ENCODE results near the gene TNS2. TPM values are rescaled to one million over a fixed set of nuclear protein-coding genes. Genes with fewer than 3 reads are reported as not detected.

TNS2 gene
- total RNA-seq, 1 experiment from 2014 or later: 13.1 TPM

- Histone ChIP-seq H3K9ac (ENCODE audit: low read length) (no peak overlapping the region), H3K9me3 (ENCODE audit: low read length) (no peaks in the 10 kb centered on the region), H3K4me3 (ENCODE audit: low read length) (no peak overlapping the region), H3K79me2 (ENCODE audit: low read length) (no peaks in the 10 kb centered on the region), H4K20me1 (ENCODE audit: low read length) (no peaks in the 10 kb centered on the region), H3K27me3 (ENCODE audit: low read length) (no peaks in the 10 kb centered on the region), H2AFZ (ENCODE audit: low read length) (no peak overlapping the region), H3K4me2 (ENCODE audit: low read length) (no peak overlapping the region), H3K9me2 (replicated peaks; ENCODE audit: low read length) (no peaks in the 10 kb centered on the region), H3K4me1 (ENCODE audit: insufficient read depth, low read length) (peaks cover 14% of the 10 kb centered on the region), H3K27ac (ENCODE audit: low read length) (no peak overlapping the region), H3F3A (ENCODE audit: low read length, unreplicated experiment) (peaks cover 5% of the 10 kb centered on the region), H3K36me3 (ENCODE audit: low read depth, low read length) (peaks cover 23% of the 10 kb centered on the region)
- no TSS peak for BruUV-seq (replicated peaks)
- no peak for TF ChIP-seq CTCF (conservative IDR thresholded peaks at IDR 0.05; ENCODE audit: low read depth, low read length)
- TF ChIP-seq EZH2phosphoT487 (IDR thresholded peaks at IDR 0.05; ENCODE audit: borderline replicate concordance, low read length): no peak
- no peak for TF ChIP-seq EZH2 (IDR thresholded peaks at IDR 0.05; ENCODE audit: low read length, unreplicated experiment)
- no peak for DNase-seq
- intact Hi-C loops (cut with micrococcal nuclease): no loop called here
- CTCF ChIA-PET: no interaction called here
- POLR2A ChIA-PET (ENCODE audit: unreplicated experiment): interaction anchor here (1.1 kb wide), 1 partner anchor 37 kb away, joined by 7 read pairs; the partner anchor contains the start of gene EIF4B
- no peak for ATAC-seq
Measured at GRCh38 chr12:53042607-53043454, 7.0 kb upstream of the TNS2 start.

GRCh38 chr12:53044052-53044581, 5.7 kb upstream of the TNS2 start:
- H3K4me2 ChIP-seq (ENCODE audit: low read length): no peak overlapping the region
- H2AFZ ChIP-seq (ENCODE audit: low read length): no peak overlapping the region
- peaks cover 27% of the 10 kb centered on the region for H3K4me1 ChIP-seq (ENCODE audit: insufficient read depth, low read length)
- peaks cover 10% of the 10 kb centered on the region for H3F3A ChIP-seq (ENCODE audit: low read length, unreplicated experiment)
- H3K9me2 ChIP-seq (replicated peaks; ENCODE audit: low read length): no peaks in the 10 kb centered on the region
- ChIA-PET POLR2A (ENCODE audit: unreplicated experiment) (interaction anchor here (0.6 kb wide), 1 partner anchor 616 kb away, joined by 3 read pairs; no protein-coding TSS in a partner anchor), CTCF (no interaction called here)
- H3K79me2 ChIP-seq (ENCODE audit: low read length): no peaks in the 10 kb centered on the region
- H3K27me3 ChIP-seq (ENCODE audit: low read length): no peaks in the 10 kb centered on the region
- no peak overlapping the region for H3K4me3 ChIP-seq (ENCODE audit: low read length)
- no TSS peak for BruUV-seq (replicated peaks)
- peaks cover 14% of the 10 kb centered on the region for H3K36me3 ChIP-seq (ENCODE audit: low read depth, low read length)
- intact Hi-C loops (cut with micrococcal nuclease): no loop called here
- no peak overlapping the region for H3K9ac ChIP-seq (ENCODE audit: low read length)
- TF ChIP-seq EZH2phosphoT487 (IDR thresholded peaks at IDR 0.05; ENCODE audit: borderline replicate concordance, low read length) (no peak), EZH2 (IDR thresholded peaks at IDR 0.05; ENCODE audit: low read length, unreplicated experiment) (no peak), CTCF (conservative IDR thresholded peaks at IDR 0.05; ENCODE audit: low read depth, low read length) (no peak)
- DNase-seq (no peak), ATAC-seq (no peak)
- no peaks in the 10 kb centered on the region for H3K9me3 ChIP-seq (ENCODE audit: low read length)
- no peak overlapping the region for H3K27ac ChIP-seq (ENCODE audit: low read length)
- no peaks in the 10 kb centered on the region for H4K20me1 ChIP-seq (ENCODE audit: low read length)

All from PC-3 (cell line).